Heart right ventricle (tissue), 16 donors: Measurements from ENCODE around the gene C1QTNF9. TPM values are rescaled to one million over a fixed set of nuclear protein-coding genes. Genes with fewer than 3 reads are reported as not detected.
"Not testable (repeated sequence)": the region's sequence is repeated elsewhere in the genome, so short reads cannot be mapped to it uniquely, and the experiment has no call there.

Source experiments
- ATAC-seq, 8 donors: fragments of 200-7000 bp; cut with Tn5 transposase; one replicate each; pipeline ENCODE4 v1.9.1; 2020; ENCODE audit warnings: mild to moderate bottlenecking in 8 of 8, moderate library complexity in 8 of 8, moderate number of reproducible peaks in 1 of 8
- DNase-seq, 2 donors: peaks; one replicate each; pipeline ENCODE4 v3.0.0-alpha.2; 2020
- H3K27ac ChIP-seq, 10 donors: fragments of 200-600 bp; sonication (generic) in 2 of 10; one replicate each; pipeline versions ENCODE4 v1.5.0 to v1.8.0; 2020 to 2022; ENCODE audit warnings: mild to moderate bottlenecking in 3 of 10
- H3K27me3 ChIP-seq, 7 donors: fragments of 200-600 bp; one replicate each; pipeline ENCODE4 v1.8.0; 2021 to 2022; ENCODE audit warnings: mild to moderate bottlenecking in 2 of 7
- H3K36me3 ChIP-seq, 9 donors: fragments of 200-600 bp; sonication (generic) in 1 of 9; one replicate each; pipeline versions ENCODE4 v1.5.0 to v1.8.0; 2020 to 2022; ENCODE audit warnings: mild to moderate bottlenecking in 2 of 9
- H3K4me1 ChIP-seq, 9 donors: fragments of 200-600 bp; sonication (generic) in 1 of 9; one replicate each; pipeline versions ENCODE4 v1.5.0 to v1.8.0; 2020 to 2022; ENCODE audit warnings: mild to moderate bottlenecking in 4 of 9
- H3K4me3 ChIP-seq, 10 donors: fragments of 200-600 bp; sonication (generic) in 2 of 10; one replicate each; pipeline versions ENCODE4 v1.5.0 to v1.8.0; 2020 to 2022; ENCODE audit warnings: mild to moderate bottlenecking in 7 of 10, moderate library complexity in 2 of 10
- H3K9me3 ChIP-seq, 11 donors: fragments of 200-600 bp in 10 of 11; sonication (generic) in 2 of 11; one replicate each; pipeline versions ENCODE4 v1.5.0 to v1.8.0; 2013 to 2022; ENCODE audit warnings: mild to moderate bottlenecking in 2 of 11, control low read depth in 1 of 11, moderate library complexity in 1 of 11
- WGBS, 2 donors: extraction: QIAGEN DNeasy Blood & Tissue Kit; methylation state at CpG; one replicate each; pipeline ENCODE4 v1.1.7; 2013; ENCODE audit warnings: inconsistent platforms in 1 of 2; 5-methylcytosine and 5-hydroxymethylcytosine counted together
- intact Hi-C, 10 donors: fragments of 100-400 bp; cut with DNase I; formaldehyde crosslinking; loops; one replicate each; pipeline versions ENCODE4 v1.11.1 to v1.14.2; 2022
- long read RNA-seq, 3 donors: library from polyadenylated mRNA; unstranded; transcript quantifications; one replicate each; pipeline ENCODE4 v2.0.0, GENCODE V29; 2020 to 2021
- polyA plus RNA-seq, 2 donors: library from polyadenylated mRNA; stranded (reverse); fragments of 200-250 nt; gene quantifications; one replicate each; pipeline ENCODE4 v1.2.3, GENCODE V29; 2013
- total RNA-seq, 10 donors: library from RNA; stranded (reverse); fragmentation: NEBNext Ultra II Directional in 3 of 10; extraction: Animal tissue kit (Norgen Biotek cat#: 25700) in 3 of 10; gene quantifications; one replicate each; pipeline versions ENCODE4 v1.2.1 to v1.2.4, GENCODE V29; 2021 to 2023
- TF ChIP-seq, protein P1 (sequence below), 9 donors: fragments of 200-600 bp; sonication (generic) in 2 of 9; IDR thresholded peaks; one replicate each; pipeline versions ENCODE4 v1.5.0 to v1.8.0; 2021 to 2022; ENCODE audit warnings: antibody characterized with exemption in 9 of 9, mild to moderate bottlenecking in 5 of 9, moderate library complexity in 1 of 9
- donor health status: Arrhythmogenic right ventricular cardiomyopathy.
- donor health status: ischemic (EF 13 %, LVEDD 7.1; RV severe dilation, severe dysfunction).
- donor health status: healthy with polysubstance abuse.
- donor health status: DM: no; HTN: yes; CAD: no.
- donor health status: DM: no; HTN: no; CAD: no.
- donor health status: ischemic (EF 25% LVEDD 6.9; RV normal size, moderate dysfunction).
- donor health status: ischemic (EF 25% LVEDD 5.7; RV mildly dilated, moderate dysfunction).
- donor health status: healthy.
- donor health status: DM: yes; HTN: yes; CAD: no.
- donor health status: Ischemic cardiomyopathy.
- donor health status: ischemic (EF 35%, LVEDD 5.7; RV mildly dilated, moderate dysfunction).
- donor health status: nonischemic (EF 11% LVEDD 7.7; RV severe dilation, severe dysfunction).
- donor health status: DM: yes; HTN: yes; CAD: no.
- donor health status: PGD.
- donor health status: ischemic (EF 29% LVEDD 5.4; RV normal size, mild dysfunction).
- donor health status: nonischemic (EF 23%, LVEDD 6.1; RV moderate dilation, normal function).

The C1QTNF9 gene, protein sequence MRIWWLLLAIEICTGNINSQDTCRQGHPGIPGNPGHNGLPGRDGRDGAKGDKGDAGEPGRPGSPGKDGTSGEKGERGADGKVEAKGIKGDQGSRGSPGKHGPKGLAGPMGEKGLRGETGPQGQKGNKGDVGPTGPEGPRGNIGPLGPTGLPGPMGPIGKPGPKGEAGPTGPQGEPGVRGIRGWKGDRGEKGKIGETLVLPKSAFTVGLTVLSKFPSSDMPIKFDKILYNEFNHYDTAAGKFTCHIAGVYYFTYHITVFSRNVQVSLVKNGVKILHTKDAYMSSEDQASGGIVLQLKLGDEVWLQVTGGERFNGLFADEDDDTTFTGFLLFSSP
- 1 to 10 TPM in 9 of 10 donors, under 1 TPM in 1; 0.30 to 7.2 (median 2.6) TPM for total RNA-seq
- polyA plus RNA-seq: 1 to 10 TPM; 3.8 to 4.5 TPM
- long read RNA-seq, donor 1, transcript C1QTNF9-201 (4 exons, 1,830 nt): major isoform, 5 of 8 reads
- long read RNA-seq, donor 1, partial matches to known transcripts: 0 of 8 reads
- long read RNA-seq, donor 1, other reads (novel, unspliced or antisense): 3 of 8 reads
- long read RNA-seq, donor 2, transcript C1QTNF9-201 (4 exons, 1,830 nt): major isoform, 5 of 8 reads
- long read RNA-seq, donor 2, partial matches to known transcripts: 0 of 8 reads
- long read RNA-seq, donor 2, other reads (novel, unspliced or antisense): 3 of 8 reads
- long read RNA-seq, donor 3: 0 reads

DNA sequence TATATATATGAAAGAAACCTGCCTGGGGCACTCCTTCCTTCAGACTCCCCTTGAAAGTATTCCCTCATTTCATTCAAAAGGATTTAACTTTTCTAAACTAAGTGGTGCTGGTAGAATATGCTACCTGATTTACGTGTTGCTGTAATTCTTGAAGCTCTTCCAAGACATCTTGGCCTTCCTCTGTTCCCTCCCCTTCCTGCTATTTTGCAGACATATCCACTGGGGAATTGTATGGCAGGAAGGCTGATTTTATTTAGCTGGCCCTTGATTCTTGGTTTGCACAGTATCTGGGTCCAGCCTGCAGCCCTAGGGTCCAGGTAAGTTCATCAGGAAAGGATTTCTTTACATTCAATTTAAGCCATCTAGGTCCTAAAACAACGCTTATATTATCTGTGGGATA, at the start of gene C1QTNF9:
Gene C1QTNF9, plus strand, starts transcription at position 281 of the 400 bp plus-strand sequence. CDS start 6,424 bp downstream, outside the sequence.
- not testable (repeated sequence) for H3K9me3 ChIP-seq, H3K27me3 ChIP-seq, DNase-seq
- peak within 1 kb of the TSS in 7 of 10 donors; percentile 1 to 40 (median 14) for H3K4me3 ChIP-seq
- WGBS, 2 donors: 46 to 59% methylated on average over 2 of the region's 2 CpGs
- peaks cover 0 to 65% (median 29%) of the 10 kb centered on the region in 9 donors for H3K4me1 ChIP-seq
- ATAC-seq: peak in 5 of 8 donors; percentile 28 to 76 (median 58)
- peaks cover 0 to 17% (median 0%) of the 10 kb centered on the region in 9 donors for H3K36me3 ChIP-seq
- intact Hi-C loops: loop anchor here in 1 of 10 donors (5.0 kb wide), 1 partner anchor 37 kb away; no protein-coding TSS in a partner anchor
- peak within 1 kb of the TSS in 7 of 10 donors; percentile 29 to 80 (median 64) for H3K27ac ChIP-seq

DNA sequence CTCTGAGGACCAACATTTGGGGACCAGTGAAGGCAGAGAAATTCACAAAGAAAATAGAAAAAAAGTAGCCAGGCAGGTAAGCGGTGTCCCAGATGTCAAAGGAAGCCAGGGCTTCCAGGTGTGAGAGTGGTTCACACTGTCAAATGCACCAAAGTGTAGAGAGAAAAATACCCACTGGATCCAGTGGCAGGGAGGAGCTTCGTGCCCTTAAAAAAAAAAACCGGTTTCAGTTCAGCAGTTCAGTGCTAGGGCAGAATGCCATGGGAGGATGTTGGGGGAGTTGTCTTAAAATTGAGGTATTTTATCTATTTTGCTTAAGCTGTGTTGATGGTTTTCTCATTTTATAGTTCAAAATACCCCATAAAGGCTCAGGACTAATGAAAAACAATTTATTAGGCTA, 47.8 kb upstream of the C1QTNF9 start:
- H3K36me3 ChIP-seq: peaks cover 0 to 4% (median 0%) of the 10 kb centered on the region in 9 donors
- intact Hi-C loops: loop anchor here in 1 of 10 donors (5.0 kb wide), 1 partner anchor 1701 kb away; no protein-coding TSS in a partner anchor
- no peaks in the 10 kb centered on the region for H3K27me3 ChIP-seq
- no peaks in the 10 kb centered on the region for H3K9me3 ChIP-seq
- TF ChIP-seq, protein P1, sequence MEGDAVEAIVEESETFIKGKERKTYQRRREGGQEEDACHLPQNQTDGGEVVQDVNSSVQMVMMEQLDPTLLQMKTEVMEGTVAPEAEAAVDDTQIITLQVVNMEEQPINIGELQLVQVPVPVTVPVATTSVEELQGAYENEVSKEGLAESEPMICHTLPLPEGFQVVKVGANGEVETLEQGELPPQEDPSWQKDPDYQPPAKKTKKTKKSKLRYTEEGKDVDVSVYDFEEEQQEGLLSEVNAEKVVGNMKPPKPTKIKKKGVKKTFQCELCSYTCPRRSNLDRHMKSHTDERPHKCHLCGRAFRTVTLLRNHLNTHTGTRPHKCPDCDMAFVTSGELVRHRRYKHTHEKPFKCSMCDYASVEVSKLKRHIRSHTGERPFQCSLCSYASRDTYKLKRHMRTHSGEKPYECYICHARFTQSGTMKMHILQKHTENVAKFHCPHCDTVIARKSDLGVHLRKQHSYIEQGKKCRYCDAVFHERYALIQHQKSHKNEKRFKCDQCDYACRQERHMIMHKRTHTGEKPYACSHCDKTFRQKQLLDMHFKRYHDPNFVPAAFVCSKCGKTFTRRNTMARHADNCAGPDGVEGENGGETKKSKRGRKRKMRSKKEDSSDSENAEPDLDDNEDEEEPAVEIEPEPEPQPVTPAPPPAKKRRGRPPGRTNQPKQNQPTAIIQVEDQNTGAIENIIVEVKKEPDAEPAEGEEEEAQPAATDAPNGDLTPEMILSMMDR (IDR thresholded peaks at IDR 0.05): no peak
- no peak for DNase-seq
- 64 to 72% methylated on average over 3 of the region's 3 CpGs for WGBS, 2 donors
- no peak for ATAC-seq
- H3K4me3 ChIP-seq: no peak overlapping the region
- peak overlapping the region in 2 of 10 donors; percentile 33 to 37 for H3K27ac ChIP-seq
- peaks cover 0 to 57% (median 21%) of the 10 kb centered on the region in 9 donors for H3K4me1 ChIP-seq

DNA sequence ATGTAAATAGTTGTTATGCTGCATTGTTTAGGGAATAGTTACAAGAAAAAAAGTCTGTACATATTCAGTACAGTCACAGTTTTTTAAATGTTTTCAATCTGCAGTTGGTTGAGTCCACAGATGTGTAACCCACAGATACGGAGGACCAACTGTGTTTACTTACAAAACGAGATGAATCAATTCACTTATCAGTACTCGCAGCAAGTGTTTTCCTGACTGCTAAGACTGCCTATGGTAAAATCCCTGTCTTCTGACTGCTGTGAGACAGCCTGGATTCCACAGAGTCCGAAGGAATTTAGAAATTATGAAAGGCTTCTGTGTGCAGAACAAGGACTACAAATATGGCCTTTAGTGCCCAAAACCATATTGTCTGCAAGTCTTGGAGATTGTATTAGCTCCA, 45.7 kb upstream of the C1QTNF9 start:
- Histone ChIP-seq H3K27me3 (no peaks in the 10 kb centered on the region), H3K27ac (peak overlapping the region in 7 of 10 donors; percentile 1 to 71 (median 53)), H3K36me3 (no peaks in the 10 kb centered on the region), H3K4me1 (peaks cover 0 to 62% (median 33%) of the 10 kb centered on the region in 9 donors), H3K4me3 (no peak overlapping the region), H3K9me3 (no peaks in the 10 kb centered on the region)
- TF ChIP-seq, protein P1 (IDR thresholded peaks at IDR 0.05): no peak
- peak in 1 of 8 donors; percentile 16 for ATAC-seq
- intact Hi-C loops: loop anchor here in 1 of 10 donors (5.0 kb wide), 1 partner anchor 1699 kb away; no protein-coding TSS in a partner anchor
- WGBS, 2 donors: 38 to 49% methylated on average over 4 of the region's 4 CpGs
- DNase-seq: no peak

DNA sequence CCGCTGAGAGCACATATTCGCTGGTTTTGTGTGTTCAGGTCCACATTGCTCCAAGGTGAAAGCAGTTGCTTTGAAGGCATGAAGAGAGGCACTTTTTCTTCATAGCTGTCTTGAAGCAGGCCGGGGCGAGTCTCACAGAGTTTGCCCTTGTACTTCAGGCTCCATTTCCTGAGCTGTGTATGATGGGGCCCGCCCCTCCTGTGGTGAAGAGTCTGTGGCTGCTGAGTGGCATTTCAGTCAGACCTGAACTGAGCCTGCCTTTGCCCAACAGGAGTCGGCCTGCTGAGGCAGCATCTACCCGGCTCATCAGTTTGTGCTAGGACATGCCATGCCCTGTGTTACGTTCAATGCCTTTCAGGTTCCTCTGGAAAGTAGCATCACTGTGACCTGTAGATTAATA, 44.4 kb upstream of the C1QTNF9 start:
- Histone ChIP-seq H3K27me3 (no peaks in the 10 kb centered on the region), H3K4me3 (no peak overlapping the region), H3K4me1 (peaks cover 0 to 67% (median 33%) of the 10 kb centered on the region in 9 donors), H3K9me3 (no peaks in the 10 kb centered on the region), H3K36me3 (no peaks in the 10 kb centered on the region), H3K27ac (peak overlapping the region in 9 of 10 donors; percentile 0 to 71 (median 51))
- 85 to 87% methylated on average over 8 of the region's 8 CpGs for WGBS, 2 donors
- TF ChIP-seq, protein P1 (IDR thresholded peaks at IDR 0.05): no peak
- intact Hi-C loops: loop anchor here in 1 of 10 donors (5.0 kb wide), 1 partner anchor 1697 kb away; no protein-coding TSS in a partner anchor
- no peak for DNase-seq
- ATAC-seq: peak in 5 of 8 donors; percentile 28 to 65 (median 43)
